ENCODE data around the gene KIAA0513.

GRCh38 chr16:85077576-85078125 lies 50.1 kb downstream of the KIAA0513 start:
- no peak for TF ChIP-seq CTCF (conservative IDR thresholded peaks at IDR 0.05 in 1 of 2, IDR thresholded peaks at IDR 0.05 in 1 of 2; ENCODE audit: extremely low read depth in 1 of 2, insufficient read depth in 1 of 2, low read depth in 1 of 2, low read length in 2 of 2)
- TF ChIP-seq EZH2 (IDR thresholded peaks at IDR 0.05; ENCODE audit: borderline replicate concordance, low read length), result no peak

All from mammary epithelial cell (primary cell).